Measurements from ENCODE around the gene STX5. TPM values are rescaled to one million over a fixed set of nuclear protein-coding genes. Genes with fewer than 3 reads are reported as not detected.
A peak's percentile ranks its signal among the peaks of the same experiment; 100 is the strongest.

The STX5 gene
- total and polyA plus RNA-seq, 9 of the 15 experiments (the other 6 are each of a cell fraction or from before 2014, with no cell fraction given): 2.8 to 28.6 (median 23.7) TPM

GRCh38 chr11:62842171-62842741 lies 10.4 kb upstream of the STX5 start (continued):
- TF ChIP-seq ZBTB5 (IDR thresholded peaks at IDR 0.05): no peak
- TF ChIP-seq ZSCAN29 (IDR thresholded peaks at IDR 0.05): 0 out of 2 replicates have a peak, but pooled peaks have one; percentile 26
- TF ChIP-seq RBBP5 (IDR thresholded peaks at IDR 0.05; ENCODE audit: borderline replicate concordance, insufficient read depth, low read length, poor library complexity, severe bottlenecking): no peak
- no peak for TF ChIP-seq XRCC3 (IDR thresholded peaks at IDR 0.05)
- TF ChIP-seq CCAR2 (IDR thresholded peaks at IDR 0.05; ENCODE audit: low read depth, low read length): no peak
- TF ChIP-seq FIP1L1 (IDR thresholded peaks at IDR 0.05; ENCODE audit: low read depth, low read length, poor library complexity, severe bottlenecking): no peak
- no peak for TF ChIP-seq ZNF655 (CRISPR knock-in tag; IDR thresholded peaks at IDR 0.05)
- no peak for TF ChIP-seq NFIX (CRISPR knock-in tag; IDR thresholded peaks at IDR 0.05; ENCODE audit: low read depth)
- no peak for TF ChIP-seq TSHZ1 (CRISPR knock-in tag; IDR thresholded peaks at IDR 0.05)
- TF ChIP-seq EP400 (IDR thresholded peaks at IDR 0.05): no peak
- TF ChIP-seq MEF2D (tag; conservative IDR thresholded peaks at IDR 0.05; ENCODE audit: low read depth): 0 out of 2 replicates have a peak, but pooled peaks have one; percentile 8
- TF ChIP-seq CSDE1 (IDR thresholded peaks at IDR 0.05): no peak
- 0 out of 2 replicates have a peak, but pooled peaks have one; percentile 5 for TF ChIP-seq ZNF511 (CRISPR knock-in tag; IDR thresholded peaks at IDR 0.05)
- no peak for TF ChIP-seq ZNF668 (CRISPR knock-in tag; IDR thresholded peaks at IDR 0.05)
- no peak for TF ChIP-seq SIRT6 (IDR thresholded peaks at IDR 0.05; ENCODE audit: low read depth, low read length)
- TF ChIP-seq C11orf30 (IDR thresholded peaks at IDR 0.05; ENCODE audit: low read depth): no peak
- TF ChIP-seq NUFIP1 (IDR thresholded peaks at IDR 0.05; ENCODE audit: partially characterized antibody): no peak
- TF ChIP-seq PTRF (tag; IDR thresholded peaks at IDR 0.05): no peak
- no peak for TF ChIP-seq CBX2 (IDR thresholded peaks at IDR 0.05; ENCODE audit: insufficient read depth, low read length, poor library complexity, severe bottlenecking)
- no peak for TF ChIP-seq JUNB (CRISPR knock-in tag; conservative IDR thresholded peaks at IDR 0.05)
- TF ChIP-seq THRAP3 (IDR thresholded peaks at IDR 0.05; ENCODE audit: borderline replicate concordance): peak; percentile 89; the same call in 1 of the 2 replicates
- TF ChIP-seq SP1 (CRISPR knock-in tag; IDR thresholded peaks at IDR 0.05): no peak
- no peak for TF ChIP-seq TAL1 (IDR thresholded peaks at IDR 0.05)
- TF ChIP-seq MCM7 (IDR thresholded peaks at IDR 0.05): no peak

Data from K562 (cell line).